ENCODE measurements around the gene EZH1.

The EZH1 gene

GRCh38 chr17:42694524-42694923 is 50.3 kb downstream of the EZH1 start:
- ATAC-seq: no peak
- TF ChIP-seq OSR1 (CRISPR knock-in tag; IDR thresholded peaks at IDR 0.05): no peak
- no peak for TF ChIP-seq ZNF70 (CRISPR knock-in tag; IDR thresholded peaks at IDR 0.05)
- no peak for TF ChIP-seq ZNF8 (CRISPR knock-in tag; IDR thresholded peaks at IDR 0.05)
- TF ChIP-seq ISL1 (CRISPR knock-in tag; IDR thresholded peaks at IDR 0.05): no peak
- no peak for TF ChIP-seq CSRNP3 (CRISPR knock-in tag; IDR thresholded peaks at IDR 0.05)
- TF ChIP-seq ZC3H10 (CRISPR knock-in tag; IDR thresholded peaks at IDR 0.05): no peak
- TF ChIP-seq ZFP3 (CRISPR knock-in tag; IDR thresholded peaks at IDR 0.05): no peak
- no peak for TF ChIP-seq TOX (CRISPR knock-in tag; IDR thresholded peaks at IDR 0.05; ENCODE audit: borderline replicate concordance)
- TF ChIP-seq TCF4 (CRISPR knock-in tag; IDR thresholded peaks at IDR 0.05; ENCODE audit: borderline replicate concordance): no peak
- no peak for TF ChIP-seq POU6F1 (CRISPR knock-in tag; IDR thresholded peaks at IDR 0.05; ENCODE audit: borderline replicate concordance, low read depth)
- no peak for TF ChIP-seq CREB5 (CRISPR knock-in tag; IDR thresholded peaks at IDR 0.05; ENCODE audit: low read depth)
- TF ChIP-seq ZFP30 (CRISPR knock-in tag; IDR thresholded peaks at IDR 0.05): no peak
- TF ChIP-seq RARB (CRISPR knock-in tag; IDR thresholded peaks at IDR 0.05): no peak
- no peak for TF ChIP-seq SNAI2 (CRISPR knock-in tag; IDR thresholded peaks at IDR 0.05)
- no peak for TF ChIP-seq CSDC2 (CRISPR knock-in tag; IDR thresholded peaks at IDR 0.05)
- TF ChIP-seq PPARA (CRISPR knock-in tag; IDR thresholded peaks at IDR 0.05; ENCODE audit: borderline replicate concordance): no peak
- TF ChIP-seq GLIS3 (CRISPR knock-in tag; IDR thresholded peaks at IDR 0.05): no peak

GRCh38 chr17:42692489-42692888 is 52.4 kb downstream of the EZH1 start:
- no peak for TF ChIP-seq CSRNP3 (CRISPR knock-in tag; IDR thresholded peaks at IDR 0.05)
- TF ChIP-seq ZC3H10 (CRISPR knock-in tag; IDR thresholded peaks at IDR 0.05): no peak
- TF ChIP-seq BACH2 (CRISPR knock-in tag; IDR thresholded peaks at IDR 0.05; ENCODE audit: borderline replicate concordance): no peak
- no peak for TF ChIP-seq ZFP30 (CRISPR knock-in tag; IDR thresholded peaks at IDR 0.05)
- no peak for TF ChIP-seq TSHZ2 (CRISPR knock-in tag; IDR thresholded peaks at IDR 0.05)
- no peak for TF ChIP-seq ZNF70 (CRISPR knock-in tag; IDR thresholded peaks at IDR 0.05)
- no peak for TF ChIP-seq GLIS3 (CRISPR knock-in tag; IDR thresholded peaks at IDR 0.05)
- TF ChIP-seq CSDC2 (CRISPR knock-in tag; IDR thresholded peaks at IDR 0.05): no peak
- TF ChIP-seq ZNF565 (CRISPR knock-in tag; conservative IDR thresholded peaks at IDR 0.05; ENCODE audit: low read depth): no peak
- TF ChIP-seq ESRRG (CRISPR knock-in tag; IDR thresholded peaks at IDR 0.05): no peak
- no peak for TF ChIP-seq ZFP3 (CRISPR knock-in tag; IDR thresholded peaks at IDR 0.05)
- no peak for TF ChIP-seq RARB (CRISPR knock-in tag; IDR thresholded peaks at IDR 0.05)
- TF ChIP-seq ISL1 (CRISPR knock-in tag; IDR thresholded peaks at IDR 0.05): no peak
- no peak for ATAC-seq

- no peak for ATAC-seq
- no peak for TF ChIP-seq ISL1 (CRISPR knock-in tag; IDR thresholded peaks at IDR 0.05)
- TF ChIP-seq ZNF565 (CRISPR knock-in tag; conservative IDR thresholded peaks at IDR 0.05; ENCODE audit: low read depth): no peak
- no peak for TF ChIP-seq TSHZ2 (CRISPR knock-in tag; IDR thresholded peaks at IDR 0.05)
- TF ChIP-seq PPARA (CRISPR knock-in tag; IDR thresholded peaks at IDR 0.05; ENCODE audit: borderline replicate concordance): no peak
- TF ChIP-seq SNAI2 (CRISPR knock-in tag; IDR thresholded peaks at IDR 0.05): no peak
- no peak for TF ChIP-seq GLIS3 (CRISPR knock-in tag; IDR thresholded peaks at IDR 0.05)
- TF ChIP-seq ARNTL (CRISPR knock-in tag; IDR thresholded peaks at IDR 0.05; ENCODE audit: borderline replicate concordance, low read depth): no peak
- no peak for TF ChIP-seq CSDC2 (CRISPR knock-in tag; IDR thresholded peaks at IDR 0.05)
- no peak for TF ChIP-seq CREB5 (CRISPR knock-in tag; IDR thresholded peaks at IDR 0.05; ENCODE audit: low read depth)
- TF ChIP-seq OSR1 (CRISPR knock-in tag; IDR thresholded peaks at IDR 0.05): no peak
- TF ChIP-seq ZNF8 (CRISPR knock-in tag; IDR thresholded peaks at IDR 0.05): no peak
- no peak for TF ChIP-seq ZFP30 (CRISPR knock-in tag; IDR thresholded peaks at IDR 0.05)
- no peak for TF ChIP-seq ZNF70 (CRISPR knock-in tag; IDR thresholded peaks at IDR 0.05)
- no peak for TF ChIP-seq BACH2 (CRISPR knock-in tag; IDR thresholded peaks at IDR 0.05; ENCODE audit: borderline replicate concordance)
- TF ChIP-seq TOX (CRISPR knock-in tag; IDR thresholded peaks at IDR 0.05; ENCODE audit: borderline replicate concordance): no peak
- TF ChIP-seq ZC3H10 (CRISPR knock-in tag; IDR thresholded peaks at IDR 0.05): no peak
- no peak for TF ChIP-seq ESRRG (CRISPR knock-in tag; IDR thresholded peaks at IDR 0.05)
These were observed 53.8 kb downstream of the EZH1 start for GRCh38 chr17:42691021-42691545.

All from SK-N-SH treated with all-trans-retinoic acid at 6 μM for 48 hours (cell line).